Fibroblast of mammary gland (primary cell): ENCODE data around the gene CAST.

Experiments
- DNase-seq: peaks from one replicate; pipeline ENCODE4 v3.0.0-alpha.2; 2010; ENCODE audit warnings: low read depth
- H3K4me3 ChIP-seq: 2 replicates; pipeline ENCODE4 v1.5.1; 2011; ENCODE audit warnings: low read depth, mild to moderate bottlenecking, low read length, moderate library complexity; ENCODE audit not compliant: control insufficient read depth
- CTCF ChIP-seq: conservative IDR thresholded peaks from 2 replicates; pipeline ENCODE4 v1.5.1; 2011; ENCODE audit warnings: low read depth, low read length, inconsistent platforms; ENCODE audit not compliant: control insufficient read depth, insufficient read depth

Gene CAST

GRCh38 chr5:96734871-96735325 lies 72.7 kb downstream of the CAST start:
- DNase-seq: peak; percentile 54
- no peak for TF ChIP-seq CTCF
- H3K4me3 ChIP-seq: no peak overlapping the region

- H3K4me3 ChIP-seq: no peak overlapping the region
- DNase-seq: no peak
- TF ChIP-seq CTCF: no peak
These were observed 74.8 kb downstream of the CAST start for GRCh38 chr5:96736937-96737336.

GRCh38 chr5:96741106-96741505 lies 78.9 kb downstream of the CAST start:
- no peak for DNase-seq
- no peak for TF ChIP-seq CTCF
- H3K4me3 ChIP-seq: no peak overlapping the region

- no peak for TF ChIP-seq CTCF
- no peak for DNase-seq
- no peak overlapping the region for H3K4me3 ChIP-seq
These were observed 79.7 kb downstream of the CAST start for GRCh38 chr5:96741891-96742309.

- DNase-seq: no peak
- no peak overlapping the region for H3K4me3 ChIP-seq
- no peak for TF ChIP-seq CTCF
These were observed 80.4 kb downstream of the CAST start for GRCh38 chr5:96742538-96742937.

- H3K4me3 ChIP-seq: no peak overlapping the region
- DNase-seq: peak; percentile 57
- no peak for TF ChIP-seq CTCF
These were observed 81.0 kb downstream of the CAST start for GRCh38 chr5:96743065-96743768.
